ENCODE measurements around the gene PPA1.

GRCh38 chr10:70166394-70166793 is 66.8 kb downstream of the PPA1 start:
- TF ChIP-seq EZH2 (IDR thresholded peaks at IDR 0.05; ENCODE audit: insufficient read depth, poor library complexity, severe bottlenecking) (no peak), EZH2phosphoT487 (IDR thresholded peaks at IDR 0.05; ENCODE audit: insufficient read depth, low read depth) (no peak)

All from GM23248 (cell line).